OCI-LY3 (cell line): Measurements from ENCODE around the gene SH3TC2.

Experiments
- H2AFZ ChIP-seq: fragments of 200-600, 300-600 bp; shearing (Covaris generic); 2 replicates; pipeline ENCODE4 v1.6.0; 2014; ENCODE audit warnings: antibody characterized with exemption, low read depth, low read length
- H3K27ac ChIP-seq: fragments of 200-600, 300-600 bp; sonication (generic); 2 replicates; pipeline ENCODE4 v1.5.1; 2014; ENCODE audit warnings: mild to moderate bottlenecking, low read length, moderate library complexity, mixed read lengths
- H3K27me3 ChIP-seq: fragments of 200-600, 300-600 bp; sonication (generic); 2 replicates; pipeline ENCODE4 v1.6.1; 2014; ENCODE audit warnings: low read depth, low read length, mixed read lengths
- H3K36me3 ChIP-seq: fragments of 200-600, 300-600 bp; sonication (generic); replicated peaks from 2 replicates; pipeline ENCODE3; 2014; ENCODE audit warnings: low read depth, low read length, mixed read lengths
- H3K4me1 ChIP-seq: fragments of 300-600, 200-600 bp; sonication (generic); 2 replicates; pipeline ENCODE4 v1.6.1; 2014; ENCODE audit warnings: low read length, mixed read lengths
- H3K4me2 ChIP-seq: fragments of 200-600, 300-600 bp; sonication (generic); 2 replicates; pipeline ENCODE4 v1.6.1; 2014; ENCODE audit warnings: low read length, mixed read lengths
- H3K4me3 ChIP-seq: fragments of 300-600, 200-600 bp; sonication (generic); 2 replicates; pipeline ENCODE4 v1.5.1; 2014; ENCODE audit warnings: antibody characterized with exemption, mild to moderate bottlenecking, low read length, moderate library complexity
- H3K79me2 ChIP-seq: fragments of 300-600, 200-600 bp; shearing (Covaris generic); 2 replicates; pipeline ENCODE4 v1.6.1; 2014; ENCODE audit warnings: mild to moderate bottlenecking, low read length, mixed read lengths
- H3K9ac ChIP-seq: fragments of 300-600, 200-600 bp; shearing (Covaris generic); 2 replicates; pipeline ENCODE4 v1.6.0; 2014; ENCODE audit warnings: mild to moderate bottlenecking, low read length, moderate library complexity
- H3K9me3 ChIP-seq: fragments of 200-600, 300-600 bp; shearing (Covaris generic); 2 replicates; pipeline ENCODE4 v1.6.1; 2014; ENCODE audit warnings: low read length, mixed read lengths; ENCODE audit not compliant: insufficient read depth
- H4K20me1 ChIP-seq: fragments of 200-600, 300-600 bp; sonication (generic); 2 replicates; pipeline ENCODE4 v1.6.1; 2016; ENCODE audit warnings: low read length, mixed read lengths; ENCODE audit not compliant: insufficient read depth
- EZH2phosphoT487 ChIP-seq: fragments of 200-600 bp; shearing (Covaris generic); IDR thresholded peaks from 2 replicates; pipeline ENCODE4 v1.6.1; 2018; ENCODE audit warnings: antibody characterized with exemption, mixed run types, low read depth
- TF ChIP-seq, protein P1 (sequence below): fragments of 200-600, 300-600 bp; sonication (generic); IDR thresholded peaks from 2 replicates; pipeline ENCODE4 v1.5.1; 2014; ENCODE audit warnings: antibody characterized with exemption, low read length, low read depth

Gene SH3TC2

DNA sequence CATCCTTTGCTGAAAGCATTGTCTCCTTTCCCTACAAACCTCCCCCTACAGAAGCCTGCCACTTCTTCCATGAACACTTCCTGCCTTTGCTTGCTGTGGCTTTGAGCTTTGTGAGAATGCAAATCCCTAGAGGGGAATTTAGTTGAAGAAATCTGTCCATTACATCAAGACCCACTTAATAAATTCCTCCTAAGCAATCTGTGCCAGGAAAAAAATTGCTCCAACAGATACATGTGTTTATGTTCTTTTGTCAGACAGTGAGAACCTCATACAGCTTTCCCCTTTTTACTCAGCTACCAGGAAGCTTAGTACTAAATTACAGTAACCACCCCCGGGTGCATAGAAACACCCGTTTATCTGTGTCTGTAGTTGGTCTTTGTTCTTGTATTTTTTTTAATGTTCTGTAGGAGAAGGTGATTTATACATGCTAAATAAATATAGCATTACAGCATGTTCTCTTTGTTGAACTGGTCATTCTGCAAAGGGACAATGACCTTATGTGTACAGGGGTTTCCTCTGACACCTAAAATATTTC, 43.9 kb downstream of the SH3TC2 start:
- Histone ChIP-seq H3K9ac (no peak overlapping the region), H3K4me2 (no peak overlapping the region), H3K79me2 (no peaks in the 10 kb centered on the region), H3K27me3 (no peaks in the 10 kb centered on the region), H3K36me3 (no peaks in the 10 kb centered on the region), H3K4me3 (no peak overlapping the region), H3K4me1 (no peaks in the 10 kb centered on the region), H3K27ac (no peak overlapping the region), H2AFZ (no peak overlapping the region), H4K20me1 (no peaks in the 10 kb centered on the region), H3K9me3 (no peaks in the 10 kb centered on the region)
- TF ChIP-seq, protein P1, sequence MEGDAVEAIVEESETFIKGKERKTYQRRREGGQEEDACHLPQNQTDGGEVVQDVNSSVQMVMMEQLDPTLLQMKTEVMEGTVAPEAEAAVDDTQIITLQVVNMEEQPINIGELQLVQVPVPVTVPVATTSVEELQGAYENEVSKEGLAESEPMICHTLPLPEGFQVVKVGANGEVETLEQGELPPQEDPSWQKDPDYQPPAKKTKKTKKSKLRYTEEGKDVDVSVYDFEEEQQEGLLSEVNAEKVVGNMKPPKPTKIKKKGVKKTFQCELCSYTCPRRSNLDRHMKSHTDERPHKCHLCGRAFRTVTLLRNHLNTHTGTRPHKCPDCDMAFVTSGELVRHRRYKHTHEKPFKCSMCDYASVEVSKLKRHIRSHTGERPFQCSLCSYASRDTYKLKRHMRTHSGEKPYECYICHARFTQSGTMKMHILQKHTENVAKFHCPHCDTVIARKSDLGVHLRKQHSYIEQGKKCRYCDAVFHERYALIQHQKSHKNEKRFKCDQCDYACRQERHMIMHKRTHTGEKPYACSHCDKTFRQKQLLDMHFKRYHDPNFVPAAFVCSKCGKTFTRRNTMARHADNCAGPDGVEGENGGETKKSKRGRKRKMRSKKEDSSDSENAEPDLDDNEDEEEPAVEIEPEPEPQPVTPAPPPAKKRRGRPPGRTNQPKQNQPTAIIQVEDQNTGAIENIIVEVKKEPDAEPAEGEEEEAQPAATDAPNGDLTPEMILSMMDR: no peak
- no peak for TF ChIP-seq EZH2phosphoT487

DNA sequence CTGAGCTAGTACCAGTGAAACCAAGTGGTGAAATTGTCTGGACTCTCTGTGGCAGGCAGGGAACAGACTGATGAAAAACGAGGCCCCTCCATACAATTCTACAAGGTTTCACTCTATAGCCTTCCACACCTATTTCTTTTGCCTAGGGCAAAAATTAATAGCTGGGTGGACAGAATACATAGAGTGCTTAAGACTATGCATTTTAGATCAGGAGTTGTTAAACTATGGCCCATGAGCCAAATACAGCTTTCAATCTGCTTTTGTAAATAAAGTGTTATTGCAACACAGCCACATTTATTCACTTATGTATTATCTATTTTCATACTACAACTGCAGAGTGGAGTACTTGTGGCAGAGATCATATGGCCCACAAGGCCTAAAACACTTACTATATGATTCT, 45.2 kb downstream of the SH3TC2 start:
- Histone ChIP-seq H2AFZ (no peak overlapping the region), H3K36me3 (no peaks in the 10 kb centered on the region), H3K9me3 (no peaks in the 10 kb centered on the region), H4K20me1 (no peaks in the 10 kb centered on the region), H3K27ac (no peak overlapping the region), H3K27me3 (no peaks in the 10 kb centered on the region), H3K9ac (no peak overlapping the region), H3K79me2 (no peaks in the 10 kb centered on the region), H3K4me3 (no peak overlapping the region), H3K4me1 (no peaks in the 10 kb centered on the region), H3K4me2 (no peak overlapping the region)
- TF ChIP-seq EZH2phosphoT487: no peak
- TF ChIP-seq, protein P1: no peak

DNA sequence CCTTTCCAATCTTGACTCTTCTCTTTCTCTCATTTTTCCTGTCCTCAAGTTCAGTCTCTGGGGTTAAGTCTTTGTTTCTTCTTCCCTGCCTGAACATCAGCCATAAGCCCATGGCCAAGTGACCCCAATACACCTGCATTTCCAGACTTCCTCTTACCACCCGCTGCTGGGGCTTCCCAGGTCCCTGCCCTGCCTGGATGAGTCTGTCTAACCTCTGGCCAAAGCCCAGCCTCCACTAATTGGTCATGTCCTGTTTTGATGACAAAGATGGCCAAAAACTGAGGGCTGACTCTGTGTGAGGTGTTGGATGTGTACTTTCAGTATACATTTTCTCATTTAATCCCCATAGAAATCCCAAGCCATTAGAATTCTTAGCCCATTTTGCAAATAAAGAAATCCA, 47.3 kb downstream of the SH3TC2 start:
- Histone ChIP-seq H3K4me3 (no peak overlapping the region), H3K4me1 (no peaks in the 10 kb centered on the region), H4K20me1 (no peaks in the 10 kb centered on the region), H3K79me2 (no peaks in the 10 kb centered on the region), H3K9me3 (no peaks in the 10 kb centered on the region), H3K4me2 (no peak overlapping the region), H3K36me3 (no peaks in the 10 kb centered on the region), H3K27ac (no peak overlapping the region), H3K27me3 (no peaks in the 10 kb centered on the region), H3K9ac (no peak overlapping the region), H2AFZ (no peak overlapping the region)
- TF ChIP-seq, protein P1: no peak
- no peak for TF ChIP-seq EZH2phosphoT487

DNA sequence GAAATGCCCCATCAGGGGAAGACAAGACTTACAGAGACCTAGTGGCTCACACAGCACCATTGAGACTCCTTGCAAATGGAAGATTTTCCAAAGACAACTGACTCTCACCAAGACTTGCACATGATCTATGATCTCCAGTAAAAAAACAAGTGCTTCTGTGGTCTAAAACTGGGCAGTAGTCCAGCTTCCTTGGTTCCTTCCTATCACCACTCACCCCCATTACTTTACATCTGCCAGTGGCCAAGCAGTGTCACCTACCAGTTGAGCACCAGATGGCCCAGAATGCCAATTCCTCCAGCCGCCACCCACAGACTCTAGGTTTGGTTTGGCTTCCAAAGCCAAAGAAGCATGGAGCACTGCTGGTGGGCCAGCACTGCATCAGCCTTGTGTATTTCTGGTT, 47.7 kb downstream of the SH3TC2 start:
- H3K27ac ChIP-seq: no peak overlapping the region
- no peaks in the 10 kb centered on the region for H3K36me3 ChIP-seq
- H3K9me3 ChIP-seq: no peaks in the 10 kb centered on the region
- no peak overlapping the region for H3K4me2 ChIP-seq
- TF ChIP-seq, protein P1: no peak
- no peak for TF ChIP-seq EZH2phosphoT487
- no peak overlapping the region for H3K4me3 ChIP-seq
- no peaks in the 10 kb centered on the region for H4K20me1 ChIP-seq
- no peaks in the 10 kb centered on the region for H3K4me1 ChIP-seq
- no peaks in the 10 kb centered on the region for H3K27me3 ChIP-seq
- no peaks in the 10 kb centered on the region for H3K79me2 ChIP-seq
- no peak overlapping the region for H3K9ac ChIP-seq
- H2AFZ ChIP-seq: no peak overlapping the region
